ENCODE measurements around the gene PREPL.
A peak's percentile ranks its signal among the peaks of the same experiment; 100 is the strongest.

The PREPL gene

GRCh38 chr2:44351088-44351487, 10.2 kb downstream of the PREPL start:
- DNase-seq (ENCODE audit: low read depth): peak; percentile 65
- no peak for TF ChIP-seq CTCF (conservative IDR thresholded peaks at IDR 0.05; ENCODE audit: control insufficient read depth, insufficient read depth, low read depth, low read length)
- no peak overlapping the region for H3K4me3 ChIP-seq (ENCODE audit: control insufficient read depth, low read depth, low read length)

GRCh38 chr2:44349506-44349905, 11.8 kb downstream of the PREPL start:
- no peak for DNase-seq (ENCODE audit: low read depth)
- H3K4me3 ChIP-seq (ENCODE audit: control insufficient read depth, low read depth, low read length): no peak overlapping the region
- no peak for TF ChIP-seq CTCF (conservative IDR thresholded peaks at IDR 0.05; ENCODE audit: control insufficient read depth, insufficient read depth, low read depth, low read length)

- DNase-seq (ENCODE audit: low read depth): peak; percentile 79
- no peak overlapping the region for H3K4me3 ChIP-seq (ENCODE audit: control insufficient read depth, low read depth, low read length)
- no peak for TF ChIP-seq CTCF (conservative IDR thresholded peaks at IDR 0.05; ENCODE audit: control insufficient read depth, insufficient read depth, low read depth, low read length)
These were observed 12.9 kb downstream of the PREPL start for GRCh38 chr2:44348400-44348799.

- DNase-seq (ENCODE audit: low read depth): no peak
- no peak for TF ChIP-seq CTCF (conservative IDR thresholded peaks at IDR 0.05; ENCODE audit: control insufficient read depth, insufficient read depth, low read depth, low read length)
- no peak overlapping the region for H3K4me3 ChIP-seq (ENCODE audit: control insufficient read depth, low read depth, low read length)
These were observed 13.8 kb downstream of the PREPL start for GRCh38 chr2:44347526-44347925.

- TF ChIP-seq CTCF (conservative IDR thresholded peaks at IDR 0.05; ENCODE audit: control insufficient read depth, insufficient read depth, low read depth, low read length): peak; percentile 30
- no peak overlapping the region for H3K4me3 ChIP-seq (ENCODE audit: control insufficient read depth, low read depth, low read length)
- DNase-seq (ENCODE audit: low read depth): peak; percentile 20
These were observed 18.4 kb downstream of the PREPL start for GRCh38 chr2:44342854-44343253.

- no peak for DNase-seq (ENCODE audit: low read depth)
- no peak overlapping the region for H3K4me3 ChIP-seq (ENCODE audit: control insufficient read depth, low read depth, low read length)
- no peak for TF ChIP-seq CTCF (conservative IDR thresholded peaks at IDR 0.05; ENCODE audit: control insufficient read depth, insufficient read depth, low read depth, low read length)
These were observed 25.3 kb downstream of the PREPL start for GRCh38 chr2:44335806-44336538.

All from fibroblast of mammary gland (primary cell).